SK-N-SH (cell line): ENCODE results near the gene CD59.

Experiments
- CHD2 ChIP-seq: fragments of 150-350 bp; IDR thresholded peaks from 2 replicates; pipeline ENCODE4 v1.6.1; 2018; ENCODE audit warnings: low read length; ENCODE audit not compliant: partially characterized antibody
- ELF1 ChIP-seq: IDR thresholded peaks from 2 replicates; pipeline ENCODE4 v1.4.0; 2012
- EZH2phosphoT487 ChIP-seq: fragments of 200-600 bp; sonication (generic); IDR thresholded peaks from 2 replicates; pipeline ENCODE4 v1.6.1; 2017; ENCODE audit warnings: low read depth, mixed run types, mild to moderate bottlenecking, antibody characterized with exemption, moderate library complexity, borderline replicate concordance
- GABPA ChIP-seq: IDR thresholded peaks from 2 replicates; pipeline ENCODE4 v1.4.0; 2012; ENCODE audit warnings: low read depth, mild to moderate bottlenecking
- JUND ChIP-seq: IDR thresholded peaks from 2 replicates; pipeline ENCODE4 v1.4.0; 2012
- POLR2AphosphoS5 ChIP-seq: IDR thresholded peaks from 2 replicates; pipeline ENCODE4 v1.6.1; 2012; ENCODE audit warnings: low read depth, low read length
- RFX5 ChIP-seq: IDR thresholded peaks from 2 replicates; pipeline ENCODE4 v1.6.1; 2012; ENCODE audit warnings: mild to moderate bottlenecking, improper control_type of control experiment, low read length
- TAF1 ChIP-seq: IDR thresholded peaks from 2 replicates; pipeline ENCODE4 v1.6.1; 2012; ENCODE audit warnings: low read depth, mild to moderate bottlenecking, low read length, moderate library complexity, borderline replicate concordance
- TCF12 ChIP-seq: IDR thresholded peaks from 2 replicates; pipeline ENCODE4 v1.4.0; 2012
- TEAD4 ChIP-seq: IDR thresholded peaks from 2 replicates; pipeline ENCODE4 v1.4.0; 2012; ENCODE audit warnings: mild to moderate bottlenecking, borderline replicate concordance; ENCODE audit not compliant: insufficient read depth
- TF ChIP-seq, protein P1 (sequence below): fragments of 200-600 bp; sonication (generic); IDR thresholded peaks from 2 replicates; pipeline ENCODE4 v1.6.1; 2017; ENCODE audit warnings: antibody characterized with exemption, mild to moderate bottlenecking, moderate library complexity
- TF ChIP-seq, protein P2 (sequence below): IDR thresholded peaks from 2 replicates; pipeline ENCODE4 v1.4.0; 2012; ENCODE audit warnings: low read depth, borderline replicate concordance

DNA sequence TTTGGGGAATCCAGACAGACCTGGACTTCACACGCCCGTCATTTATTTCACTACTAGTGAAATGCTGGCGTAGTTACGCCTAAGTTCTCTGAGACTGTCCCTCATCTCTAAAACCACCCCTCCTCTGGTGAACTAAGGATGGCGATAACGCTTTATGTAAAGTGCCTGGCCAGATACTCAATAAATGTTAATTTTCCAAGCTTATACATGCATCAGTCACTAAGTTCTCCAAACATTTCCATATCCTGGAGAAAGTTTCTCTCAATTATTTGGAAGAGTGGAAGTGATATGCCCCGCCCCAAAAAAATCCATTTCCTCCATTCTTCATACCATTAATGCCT is 39.2 kb upstream of the CD59 start:
- no peak for TF ChIP-seq GABPA
- TF ChIP-seq, protein P1, sequence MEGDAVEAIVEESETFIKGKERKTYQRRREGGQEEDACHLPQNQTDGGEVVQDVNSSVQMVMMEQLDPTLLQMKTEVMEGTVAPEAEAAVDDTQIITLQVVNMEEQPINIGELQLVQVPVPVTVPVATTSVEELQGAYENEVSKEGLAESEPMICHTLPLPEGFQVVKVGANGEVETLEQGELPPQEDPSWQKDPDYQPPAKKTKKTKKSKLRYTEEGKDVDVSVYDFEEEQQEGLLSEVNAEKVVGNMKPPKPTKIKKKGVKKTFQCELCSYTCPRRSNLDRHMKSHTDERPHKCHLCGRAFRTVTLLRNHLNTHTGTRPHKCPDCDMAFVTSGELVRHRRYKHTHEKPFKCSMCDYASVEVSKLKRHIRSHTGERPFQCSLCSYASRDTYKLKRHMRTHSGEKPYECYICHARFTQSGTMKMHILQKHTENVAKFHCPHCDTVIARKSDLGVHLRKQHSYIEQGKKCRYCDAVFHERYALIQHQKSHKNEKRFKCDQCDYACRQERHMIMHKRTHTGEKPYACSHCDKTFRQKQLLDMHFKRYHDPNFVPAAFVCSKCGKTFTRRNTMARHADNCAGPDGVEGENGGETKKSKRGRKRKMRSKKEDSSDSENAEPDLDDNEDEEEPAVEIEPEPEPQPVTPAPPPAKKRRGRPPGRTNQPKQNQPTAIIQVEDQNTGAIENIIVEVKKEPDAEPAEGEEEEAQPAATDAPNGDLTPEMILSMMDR: no peak
- no peak for TF ChIP-seq EZH2phosphoT487
- TF ChIP-seq JUND: no peak
- no peak for TF ChIP-seq ELF1
- TF ChIP-seq POLR2AphosphoS5: no peak
- TF ChIP-seq CHD2: no peak
- TF ChIP-seq TCF12: no peak
- TF ChIP-seq TAF1: no peak
- TF ChIP-seq TEAD4: no peak
- TF ChIP-seq RFX5: no peak
- TF ChIP-seq, protein P2, sequence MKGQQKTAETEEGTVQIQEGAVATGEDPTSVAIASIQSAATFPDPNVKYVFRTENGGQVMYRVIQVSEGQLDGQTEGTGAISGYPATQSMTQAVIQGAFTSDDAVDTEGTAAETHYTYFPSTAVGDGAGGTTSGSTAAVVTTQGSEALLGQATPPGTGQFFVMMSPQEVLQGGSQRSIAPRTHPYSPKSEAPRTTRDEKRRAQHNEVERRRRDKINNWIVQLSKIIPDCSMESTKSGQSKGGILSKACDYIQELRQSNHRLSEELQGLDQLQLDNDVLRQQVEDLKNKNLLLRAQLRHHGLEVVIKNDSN: no peak
